Dedifferentiated amniotic fluid mesenchymal stem cell (primary cell): ENCODE results near the gene MYO1H.

Source experiments
- DNase-seq: peaks from one replicate; pipeline ENCODE4 v3.0.0-alpha.2; 2016; ENCODE audit errors: extremely low spot score

The MYO1H gene

GRCh38 chr12:109493090-109493489, 145.4 kb downstream of the MYO1H start:
- no peak for DNase-seq

DNA sequence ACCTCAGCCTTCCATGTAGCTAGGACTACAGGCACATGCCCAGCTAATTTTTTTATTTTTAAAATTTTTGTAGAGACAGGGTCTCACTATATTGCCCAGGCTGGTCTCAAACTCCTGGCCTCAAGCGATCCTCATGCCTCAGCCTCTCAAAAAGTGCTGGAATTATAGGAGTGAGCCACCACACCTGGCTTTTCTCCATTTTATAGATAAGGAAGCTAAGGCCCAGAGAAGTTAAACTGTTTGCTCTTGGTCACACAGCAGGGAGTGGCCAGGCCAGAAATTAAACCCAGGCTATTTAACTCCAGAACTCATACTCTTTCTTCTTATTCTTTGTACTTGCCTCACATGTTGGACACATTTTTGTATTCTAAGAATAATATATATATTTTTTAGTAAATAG, 146.2 kb downstream of the MYO1H start:
- no peak for DNase-seq

DNA sequence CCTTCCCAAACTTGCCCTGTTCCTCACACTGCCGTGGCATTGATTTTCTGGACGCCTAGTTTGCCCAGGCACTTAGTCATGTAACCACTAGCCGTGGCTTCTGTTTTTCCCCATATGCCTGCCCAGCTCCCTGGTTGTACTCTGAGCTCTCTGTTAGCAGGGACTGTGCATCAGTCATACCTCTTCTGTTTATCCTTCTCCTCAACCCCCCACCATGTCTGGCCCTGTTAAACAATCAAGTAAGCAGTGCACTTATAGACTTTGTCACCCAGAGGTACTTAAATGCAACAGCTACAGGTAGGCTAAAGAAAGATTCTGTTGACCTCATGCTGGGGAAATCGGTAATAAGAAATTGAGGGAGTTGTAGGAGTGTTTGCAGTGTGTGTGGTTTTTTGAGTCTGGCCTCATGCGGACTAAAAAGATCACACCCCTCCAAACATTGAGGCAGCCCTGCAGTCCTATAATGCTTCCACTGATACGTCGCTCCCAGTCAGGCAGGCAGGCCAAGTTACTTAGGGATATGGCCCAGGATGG, 146.7 kb downstream of the MYO1H start:
- no peak for DNase-seq

- DNase-seq, result no peak
Observed at GRCh38 chr12:109495012-109495411, 147.3 kb downstream of the MYO1H start.

DNA sequence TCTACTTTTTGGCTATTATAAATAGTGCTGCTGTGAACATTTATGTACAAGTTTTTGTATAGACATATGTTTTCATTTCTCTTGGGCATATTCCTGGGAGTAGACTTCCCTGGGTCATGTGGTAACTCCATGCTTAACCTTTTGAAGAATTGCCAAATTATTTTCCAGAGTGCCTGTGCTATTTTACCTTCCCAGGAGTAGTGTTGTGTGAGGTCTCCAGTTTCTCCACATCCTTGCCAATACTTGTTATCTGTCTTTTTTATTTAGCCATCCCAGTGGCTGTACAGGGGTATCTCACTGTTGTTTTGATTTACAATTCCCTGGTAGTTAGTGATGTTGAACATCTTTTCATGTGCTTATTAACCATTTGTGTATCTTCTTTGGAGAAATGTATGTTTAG, 148.6 kb downstream of the MYO1H start:
- no peak for DNase-seq

DNA sequence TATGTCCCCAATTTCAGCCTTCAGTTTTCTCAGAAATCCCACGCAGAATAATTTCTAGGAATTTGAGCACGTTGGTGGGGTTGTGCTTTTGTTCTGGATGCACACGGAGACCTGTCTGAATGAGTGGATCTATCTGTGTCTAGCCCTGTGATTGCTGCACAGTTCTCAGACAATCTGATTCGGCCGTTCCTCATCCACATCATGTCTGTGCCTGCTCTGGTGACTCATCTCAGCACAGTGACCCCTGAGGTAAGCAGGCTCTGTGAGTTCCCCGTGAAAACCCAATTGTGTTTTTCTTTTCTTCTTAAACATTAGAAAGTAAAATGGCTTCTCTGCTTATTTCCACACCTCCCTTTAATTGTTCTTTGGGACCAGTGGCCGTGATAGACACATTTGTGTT, 150.0 kb downstream of the MYO1H start:
- no peak for DNase-seq
